Measurements from ENCODE around the gene KCNQ5.

DNA sequence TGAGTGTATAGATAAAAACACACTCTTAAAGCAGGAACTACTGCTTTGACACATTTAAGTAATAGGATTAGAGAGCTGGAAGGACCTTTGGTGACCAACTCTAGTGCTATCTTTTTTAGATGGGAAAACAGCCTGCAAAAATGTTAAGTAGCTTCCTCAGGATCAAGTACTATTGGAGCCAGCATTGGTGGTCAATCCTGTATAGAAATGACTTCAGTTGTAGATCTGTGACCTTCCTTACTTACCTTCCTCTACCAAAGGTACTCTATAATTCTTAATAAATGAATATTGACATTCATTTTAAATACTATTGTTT, 18.7 kb downstream of the KCNQ5 start:
- TF ChIP-seq, protein P1, sequence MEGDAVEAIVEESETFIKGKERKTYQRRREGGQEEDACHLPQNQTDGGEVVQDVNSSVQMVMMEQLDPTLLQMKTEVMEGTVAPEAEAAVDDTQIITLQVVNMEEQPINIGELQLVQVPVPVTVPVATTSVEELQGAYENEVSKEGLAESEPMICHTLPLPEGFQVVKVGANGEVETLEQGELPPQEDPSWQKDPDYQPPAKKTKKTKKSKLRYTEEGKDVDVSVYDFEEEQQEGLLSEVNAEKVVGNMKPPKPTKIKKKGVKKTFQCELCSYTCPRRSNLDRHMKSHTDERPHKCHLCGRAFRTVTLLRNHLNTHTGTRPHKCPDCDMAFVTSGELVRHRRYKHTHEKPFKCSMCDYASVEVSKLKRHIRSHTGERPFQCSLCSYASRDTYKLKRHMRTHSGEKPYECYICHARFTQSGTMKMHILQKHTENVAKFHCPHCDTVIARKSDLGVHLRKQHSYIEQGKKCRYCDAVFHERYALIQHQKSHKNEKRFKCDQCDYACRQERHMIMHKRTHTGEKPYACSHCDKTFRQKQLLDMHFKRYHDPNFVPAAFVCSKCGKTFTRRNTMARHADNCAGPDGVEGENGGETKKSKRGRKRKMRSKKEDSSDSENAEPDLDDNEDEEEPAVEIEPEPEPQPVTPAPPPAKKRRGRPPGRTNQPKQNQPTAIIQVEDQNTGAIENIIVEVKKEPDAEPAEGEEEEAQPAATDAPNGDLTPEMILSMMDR (IDR thresholded peaks at IDR 0.05; ENCODE audit: insufficient read depth, low read length, poor library complexity, severe bottlenecking): no peak
- TF ChIP-seq EZH2phosphoT487 (conservative IDR thresholded peaks at IDR 0.05; ENCODE audit: low read length): no peak

Measured in SU-DHL-6 (cell line).